GM19023 (cell line): ENCODE results near the gene CUTA.

Source experiments
- ATAC-seq: cut with Tn5 transposase; IDR thresholded peaks from one replicate; pipeline ENCODE4 v1.9.1; 2021; ENCODE audit warnings: mild to moderate bottlenecking, moderate library complexity; ENCODE audit not compliant: unreplicated experiment

The CUTA gene

GRCh38 chr6:33424855-33425667 is 7.2 kb upstream of the CUTA start:
- no peak for ATAC-seq

GRCh38 chr6:33423777-33424176 is 5.9 kb upstream of the CUTA start:
- ATAC-seq: no peak

- no peak for ATAC-seq
These were observed 3.4 kb upstream of the CUTA start for GRCh38 chr6:33421344-33421643.

GRCh38 chr6:33420491-33421343 is 2.8 kb upstream of the CUTA start:
- ATAC-seq: no peak

- no peak for ATAC-seq
These were observed 1.9 kb upstream of the CUTA start, which contains the start of gene SYNGAP1 for GRCh38 chr6:33419580-33420490. Gene SYNGAP1 (plus strand): TSS chr6:33420065. CDS start chr6:33420265, 200 bp downstream.

GRCh38 chr6:33418690-33419291 is 884 bp upstream of the CUTA start:
- no peak for ATAC-seq

GRCh38 chr6:33417128-33417902 is 592 bp downstream of the CUTA start:
- ATAC-seq: no peak

GRCh38 chr6:33416386-33417127 is 1.4 kb downstream of the CUTA start:
- ATAC-seq: no peak

GRCh38 chr6:33415831-33416230 is 2.1 kb downstream of the CUTA start:
- ATAC-seq: no peak

- no peak for ATAC-seq
These were observed 3.2 kb downstream of the CUTA start for GRCh38 chr6:33414592-33415271.

- no peak for ATAC-seq
These were observed 4.4 kb downstream of the CUTA start for GRCh38 chr6:33413241-33414120.

- ATAC-seq: no peak
These were observed 5.5 kb downstream of the CUTA start for GRCh38 chr6:33412140-33413009.

GRCh38 chr6:33411632-33412005 is 6.3 kb downstream of the CUTA start:
- no peak for ATAC-seq

- peak; percentile 35 for ATAC-seq
These were observed 6.9 kb downstream of the CUTA start, which contains the start of gene PHF1 for GRCh38 chr6:33410711-33411631. Gene PHF1 (plus strand): TSS chr6:33411014. CDS start chr6:33412264, 1,250 bp downstream.

- peak; percentile 82 for ATAC-seq
These were observed 7.7 kb downstream of the CUTA start for GRCh38 chr6:33410050-33410710.
